ENCODE data around the gene DDX42. TPM values are rescaled to one million over a fixed set of nuclear protein-coding genes. Genes with fewer than 3 reads are reported as not detected.

Gene DDX42
- 109 and 123 TPM in 2 replicates for total RNA-seq
- long read RNA-seq, transcript DDX42-207 (5 exons, 2,919 nt) = major isoform, 5 of 37 reads
- long read RNA-seq, partial matches to known transcripts = 23 of 37 reads
- long read RNA-seq, other reads (novel, unspliced or antisense) = 3 of 37 reads

GRCh38 chr17:63774141-63774968, at the start of gene DDX42:
DDX42 (plus strand) TSS chr17:63774170; CDS start chr17:63787050, 12,880 bp downstream.
- Mint-ChIP-seq H3K4me1 (ENCODE audit: unreplicated experiment) (peaks cover 40% of the 10 kb centered on the region), H3K27me3 (ENCODE audit: unreplicated experiment) (no peaks in the 10 kb centered on the region), H3K9me3 (ENCODE audit: unreplicated experiment) (no peaks in the 10 kb centered on the region), H3K36me3 (ENCODE audit: unreplicated experiment) (peaks cover 7% of the 10 kb centered on the region), H3K27ac (ENCODE audit: unreplicated experiment) (peak within 1 kb of the TSS; percentile 100), H3K4me3 (ENCODE audit: unreplicated experiment) (peak within 1 kb of the TSS; percentile 98)
- peak; percentile 95 for DNase-seq (ENCODE audit: extremely low spot score, unreplicated experiment)
- TF ChIP-seq CTCF (IDR thresholded peaks at IDR 0.05) = peak; percentile 22

GRCh38 chr17:63735691-63736090, 38.3 kb upstream of the DDX42 start:
- no peak overlapping the region for H3K4me3 Mint-ChIP-seq (ENCODE audit: unreplicated experiment)
- peaks cover 4% of the 10 kb centered on the region for H3K4me1 Mint-ChIP-seq (ENCODE audit: unreplicated experiment)
- H3K27me3 Mint-ChIP-seq (ENCODE audit: unreplicated experiment) = no peaks in the 10 kb centered on the region
- peaks cover 5% of the 10 kb centered on the region for H3K36me3 Mint-ChIP-seq (ENCODE audit: unreplicated experiment)
- H3K9me3 Mint-ChIP-seq (ENCODE audit: unreplicated experiment) = no peaks in the 10 kb centered on the region
- DNase-seq (ENCODE audit: extremely low spot score, unreplicated experiment) = no peak
- no peak overlapping the region for H3K27ac Mint-ChIP-seq (ENCODE audit: unreplicated experiment)
- no peak for TF ChIP-seq CTCF (IDR thresholded peaks at IDR 0.05)

- no peak for DNase-seq (ENCODE audit: extremely low spot score, unreplicated experiment)
- no peak for TF ChIP-seq CTCF (IDR thresholded peaks at IDR 0.05)
- Mint-ChIP-seq H3K36me3 (ENCODE audit: unreplicated experiment) (peaks cover 2% of the 10 kb centered on the region), H3K27ac (ENCODE audit: unreplicated experiment) (peak overlapping the region; percentile 94), H3K9me3 (ENCODE audit: unreplicated experiment) (no peaks in the 10 kb centered on the region), H3K4me3 (ENCODE audit: unreplicated experiment) (peak overlapping the region; percentile 90), H3K27me3 (ENCODE audit: unreplicated experiment) (no peaks in the 10 kb centered on the region), H3K4me1 (ENCODE audit: unreplicated experiment) (peaks cover 19% of the 10 kb centered on the region)
Observed at GRCh38 chr17:63740464-63741142, 33.4 kb upstream of the DDX42 start.

- Mint-ChIP-seq H3K27ac (ENCODE audit: unreplicated experiment) (peak overlapping the region; percentile 94), H3K4me3 (ENCODE audit: unreplicated experiment) (peak overlapping the region; percentile 90), H3K36me3 (ENCODE audit: unreplicated experiment) (peaks cover 7% of the 10 kb centered on the region), H3K9me3 (ENCODE audit: unreplicated experiment) (no peaks in the 10 kb centered on the region), H3K4me1 (ENCODE audit: unreplicated experiment) (peaks cover 19% of the 10 kb centered on the region), H3K27me3 (ENCODE audit: unreplicated experiment) (no peaks in the 10 kb centered on the region)
- no peak for DNase-seq (ENCODE audit: extremely low spot score, unreplicated experiment)
- no peak for TF ChIP-seq CTCF (IDR thresholded peaks at IDR 0.05)
Observed at GRCh38 chr17:63741143-63741407, 32.9 kb upstream of the DDX42 start.

Data from osteocyte (in vitro differentiated cells).